H54 (cell line): ENCODE data around the gene SPANXN3.
"Not testable (repeated sequence)": the region's sequence is repeated elsewhere in the genome, so short reads cannot be mapped to it uniquely, and the experiment has no call there.

Experiments used
- DNase-seq: peaks from one replicate; pipeline ENCODE4 v3.0.0; 2011; ENCODE audit warnings: low spot score, mixed read lengths; ENCODE audit not compliant: insufficient read length
- FAIRE-seq: peaks from 3 replicates; lab custom pipeline; 2011; peaks lifted over from hg19 to GRCh38; lab: Jason Lieb, UNC
- POLR2A ChIP-seq: IDR thresholded peaks from 2 replicates; pipeline ENCODE4 v1.6.1; 2011; ENCODE audit warnings: low read depth, mild to moderate bottlenecking, low read length

Gene SPANXN3, protein sequence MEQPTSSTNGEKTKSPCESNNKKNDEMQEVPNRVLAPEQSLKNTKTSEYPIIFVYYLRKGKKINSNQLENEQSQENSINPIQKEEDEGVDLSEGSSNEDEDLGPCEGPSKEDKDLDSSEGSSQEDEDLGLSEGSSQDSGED

GRCh38 chrX:143517375-143517774 is at the start of gene SPANXN3:
SPANXN3 (minus strand) TSS chrX:143517475; CDS start chrX:143517391, 84 bp downstream.
- FAIRE-seq, DNase-seq: not testable (repeated sequence)

- TF ChIP-seq POLR2A = no peak
- DNase-seq (no peak), FAIRE-seq (no peak)
These were observed 18.9 kb upstream of the SPANXN3 start for GRCh38 chrX:143536176-143536575.

DNA sequence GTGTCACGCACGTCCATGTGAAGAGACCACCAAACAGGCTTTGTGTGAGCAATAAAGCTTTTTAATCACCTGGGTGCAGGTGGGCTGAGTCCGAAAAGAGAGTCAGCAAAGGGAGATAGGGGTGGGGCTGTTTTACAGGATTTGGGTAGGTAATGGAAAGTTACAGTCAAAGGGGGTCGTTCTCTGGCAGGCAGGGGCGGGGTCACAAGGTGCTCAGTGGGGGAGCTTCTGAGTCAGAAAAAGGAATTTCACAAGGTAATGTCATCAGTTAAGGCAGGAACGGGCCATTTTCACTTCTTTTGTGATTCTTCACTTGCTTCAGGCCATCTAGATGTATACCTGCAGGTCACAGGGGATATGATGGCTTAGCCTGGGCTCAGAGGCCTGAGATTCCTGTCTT is 15.1 kb downstream of the SPANXN3 start:
- not testable (repeated sequence) for FAIRE-seq

GRCh38 chrX:143500751-143501150 is 16.5 kb downstream of the SPANXN3 start:
- DNase-seq (no peak), FAIRE-seq (no peak)
- TF ChIP-seq POLR2A = no peak

More for the DNA sequence above, 15.1 kb downstream of the SPANXN3 start:
- DNase-seq = not testable (repeated sequence)

DNA sequence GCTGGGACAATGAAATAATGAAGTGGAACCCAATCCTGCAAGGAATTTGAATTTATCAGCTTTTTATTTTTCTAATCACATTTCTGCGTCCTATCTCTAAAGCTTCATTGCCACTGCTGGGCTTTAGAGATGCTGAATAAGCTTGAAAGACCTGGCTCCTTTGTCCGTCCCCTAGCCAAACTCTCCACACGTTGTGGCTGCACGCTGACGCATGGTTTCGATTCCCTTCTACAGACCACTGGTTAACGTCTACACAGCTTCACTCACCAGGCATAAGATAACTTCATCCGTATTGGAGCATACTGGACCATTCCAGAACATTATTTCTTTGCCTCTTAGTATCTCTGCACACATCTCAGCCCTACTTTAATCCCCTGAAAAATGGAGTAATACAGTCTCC is 31.2 kb downstream of the SPANXN3 start:
- DNase-seq = no peak
- TF ChIP-seq POLR2A = no peak
- FAIRE-seq = no peak

- no peak for TF ChIP-seq POLR2A
- FAIRE-seq (no peak), DNase-seq (no peak)
These were observed 40.5 kb downstream of the SPANXN3 start for GRCh38 chrX:143476751-143477150.

- DNase-seq (no peak), FAIRE-seq (no peak)
- no peak for TF ChIP-seq POLR2A
These were observed 44.8 kb downstream of the SPANXN3 start for GRCh38 chrX:143472347-143472938.

- DNase-seq = no peak
- FAIRE-seq = no peak
- no peak for TF ChIP-seq POLR2A
These were observed 51.1 kb downstream of the SPANXN3 start for GRCh38 chrX:143466130-143466529.

GRCh38 chrX:143462696-143463095 is 54.6 kb downstream of the SPANXN3 start:
- no peak for FAIRE-seq
- no peak for DNase-seq
- no peak for TF ChIP-seq POLR2A

DNA sequence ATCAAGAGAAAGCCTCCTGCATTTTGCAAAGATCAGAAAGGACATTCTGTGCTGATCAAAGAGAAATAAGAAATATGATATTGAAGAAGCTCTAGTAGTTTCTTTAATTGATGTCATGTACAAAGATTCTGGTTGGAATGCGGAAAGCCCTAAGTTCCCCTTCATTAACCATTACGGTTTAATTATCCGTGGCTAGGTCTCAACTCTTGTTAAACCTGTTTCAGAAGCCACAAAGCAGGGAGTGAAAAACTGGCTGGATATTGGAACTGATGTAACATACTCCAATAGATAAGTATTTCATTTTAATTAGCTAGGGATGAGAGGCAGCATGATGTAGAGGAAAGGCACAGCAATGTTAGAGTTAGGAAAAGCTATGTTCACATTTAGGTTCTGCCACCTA is 55.7 kb downstream of the SPANXN3 start:
- no peak for TF ChIP-seq POLR2A
- DNase-seq (no peak), FAIRE-seq (no peak)
